NCI-H2081 treated with DMSO at 0.1 percent for 48 hours (cell line): Measurements from ENCODE around the gene DVL1.
A peak's percentile ranks its signal among the peaks of the same experiment; 100 is the strongest.
"Not testable (repeated sequence)": the region's sequence is repeated elsewhere in the genome, so short reads cannot be mapped to it uniquely, and the experiment has no call there.

ENCODE experiments used
- DNase-seq: peaks from one replicate; lab custom pipeline; 2025; lab: John Stamatoyannopoulos, UW

Gene DVL1

DNA sequence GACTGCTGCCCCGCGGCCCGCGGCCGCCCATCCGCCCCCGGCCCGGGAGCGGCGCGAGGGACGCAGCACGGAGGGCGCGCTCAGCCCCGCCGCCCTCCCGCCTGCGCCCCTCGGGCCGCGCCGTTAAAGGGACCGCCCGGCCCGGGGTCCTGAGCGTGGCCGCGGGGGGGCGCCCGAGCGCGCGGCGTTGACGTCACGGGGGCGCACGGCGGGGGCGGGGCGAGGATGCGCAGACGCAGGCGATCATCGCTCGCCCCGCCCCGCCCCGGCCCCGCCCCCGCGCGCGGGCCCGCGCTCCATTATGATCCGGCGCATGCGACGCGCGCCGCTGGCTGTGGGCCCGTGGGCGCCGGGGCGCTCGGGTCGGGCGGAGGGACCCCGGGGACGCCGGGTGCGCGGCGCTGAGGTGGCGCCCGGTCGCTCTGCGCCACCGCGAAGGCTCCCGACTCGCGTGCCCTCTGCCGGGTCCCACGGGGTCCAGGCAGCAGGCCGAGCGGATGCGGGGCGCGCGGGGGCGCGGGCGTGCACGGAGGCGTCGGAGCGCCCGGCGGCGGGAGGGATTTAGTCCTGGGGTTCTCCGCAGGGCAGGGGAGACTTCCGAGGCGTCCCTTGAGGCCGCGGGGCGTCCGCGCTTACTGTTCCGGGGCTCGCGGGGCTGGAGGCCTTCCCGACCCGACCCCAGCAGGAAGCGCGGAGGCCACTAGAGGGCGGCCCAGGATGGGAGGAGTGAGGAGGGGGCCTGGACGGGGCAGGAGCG, at the start of gene DVL1:
Gene DVL1, minus strand, starts transcription at position 163 of the 757 bp plus-strand sequence. CDS start 353 bp downstream, outside the sequence.
- no peak for DNase-seq

DNA sequence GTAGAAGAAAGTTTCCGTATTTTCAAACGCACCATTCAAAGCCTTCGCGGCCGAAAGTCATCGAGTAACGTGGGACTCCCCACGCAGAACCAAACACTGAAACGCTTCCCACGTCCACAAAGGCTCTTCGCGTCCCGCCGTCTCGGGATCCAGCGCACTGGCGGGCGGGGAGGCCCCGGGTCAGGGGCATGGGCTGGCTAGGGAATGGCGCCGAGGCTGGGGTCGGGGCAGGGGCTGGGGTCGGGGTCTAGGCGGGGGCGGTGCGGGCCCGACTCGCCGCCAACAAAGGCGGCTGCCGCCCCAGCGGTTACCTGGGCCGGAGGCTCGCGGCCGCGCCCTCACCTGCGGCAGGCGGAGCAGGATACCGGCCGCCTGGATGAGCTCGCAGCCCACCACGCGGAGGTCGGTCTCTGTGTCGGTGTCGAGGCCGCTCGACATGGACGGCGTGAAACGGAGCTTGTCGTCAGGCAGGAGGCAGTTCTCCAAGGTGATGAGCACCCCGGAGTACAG, 49.5 kb upstream of the DVL1 start:
- DNase-seq: no peak

DNA sequence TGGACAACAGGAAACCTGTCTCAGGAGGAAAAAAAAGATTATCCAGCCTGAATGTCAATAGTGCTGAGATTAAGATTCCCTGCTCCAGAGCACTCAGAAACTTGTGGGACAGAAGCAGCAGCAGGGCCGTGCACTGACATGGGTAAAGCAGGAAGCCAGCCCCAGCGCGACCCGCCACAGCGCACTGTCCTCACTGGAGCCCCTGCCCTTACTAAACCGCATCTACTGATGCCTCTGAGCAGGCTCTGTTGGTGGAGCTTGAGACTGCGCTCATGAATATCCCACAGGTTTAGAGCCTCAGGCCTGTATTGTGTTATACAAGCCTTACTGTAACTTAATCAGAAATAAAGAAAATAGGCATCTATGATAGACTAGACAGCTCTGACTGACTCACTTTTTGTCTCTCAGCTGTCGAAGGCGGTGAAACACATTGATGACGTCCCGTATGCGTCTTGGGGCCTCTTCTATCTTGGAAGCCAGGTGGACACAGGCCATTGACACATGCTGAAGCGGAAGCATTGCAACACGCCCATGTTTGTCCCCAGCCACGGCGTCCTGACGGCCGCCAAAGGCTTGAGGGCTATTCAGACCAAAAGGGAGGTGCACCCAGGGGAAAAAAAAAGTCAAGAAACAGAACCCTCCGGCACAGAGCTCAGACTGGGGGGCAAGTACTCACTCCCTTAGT, 48.8 kb upstream of the DVL1 start:
- DNase-seq: no peak

DNA sequence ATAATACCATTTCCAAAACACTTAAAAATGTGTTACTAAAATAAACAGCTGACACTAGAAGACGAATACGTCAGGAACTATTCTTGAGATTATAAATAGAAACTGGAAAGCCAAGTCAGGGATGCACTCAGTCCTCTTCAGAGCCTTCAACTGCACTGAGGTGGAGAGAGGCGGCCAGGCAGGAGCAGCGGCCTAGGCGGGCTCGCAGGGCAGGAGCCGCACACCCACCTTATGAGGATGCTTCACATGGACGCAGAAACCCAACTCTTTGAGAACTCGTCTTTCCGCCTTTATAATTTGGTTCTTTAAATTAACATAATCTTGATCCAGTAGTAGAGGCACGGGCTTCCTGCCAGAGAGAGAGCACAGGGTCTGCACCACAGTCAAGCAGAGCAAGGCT, 45.9 kb upstream of the DVL1 start:
- DNase-seq: no peak

DNA sequence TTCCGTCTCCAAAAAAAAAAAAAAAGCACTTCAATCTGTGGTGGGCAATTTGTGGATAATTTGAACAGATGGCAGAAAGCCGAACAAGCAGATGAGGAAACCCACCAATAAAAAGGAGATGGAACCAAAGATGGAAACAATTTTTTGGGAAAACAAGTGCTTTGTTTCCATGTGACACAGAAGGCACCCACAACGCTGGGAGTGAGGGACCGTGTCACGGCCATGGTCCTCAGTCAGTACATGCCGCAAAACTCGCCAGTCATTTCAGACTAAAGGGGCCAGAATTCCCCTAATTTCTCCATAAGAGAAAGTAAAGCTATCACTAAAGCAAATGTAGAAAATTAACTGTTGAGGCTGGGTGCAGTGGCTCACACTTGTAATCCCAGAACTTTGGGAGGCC, 44.9 kb upstream of the DVL1 start:
- no peak for DNase-seq

DNA sequence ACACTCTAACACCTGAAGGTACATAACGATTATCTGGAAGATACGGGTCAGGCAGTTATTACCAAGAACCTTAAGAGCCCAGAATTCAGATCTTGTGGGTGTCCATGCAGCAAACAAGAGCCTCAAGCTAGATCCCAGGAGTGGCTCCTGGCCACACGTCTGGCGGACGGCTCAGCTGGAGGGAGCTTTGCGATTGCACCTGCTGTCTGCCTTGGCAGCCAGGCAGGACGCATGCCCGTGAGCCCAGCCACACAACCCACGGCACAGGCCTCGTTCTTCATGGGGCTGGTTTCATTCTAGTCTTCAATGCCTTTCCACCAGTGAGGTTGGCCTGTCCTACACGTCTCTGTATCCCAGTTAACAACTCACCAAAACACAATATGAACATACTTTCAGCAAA, 44.2 kb upstream of the DVL1 start:
- DNase-seq: no peak

DNA sequence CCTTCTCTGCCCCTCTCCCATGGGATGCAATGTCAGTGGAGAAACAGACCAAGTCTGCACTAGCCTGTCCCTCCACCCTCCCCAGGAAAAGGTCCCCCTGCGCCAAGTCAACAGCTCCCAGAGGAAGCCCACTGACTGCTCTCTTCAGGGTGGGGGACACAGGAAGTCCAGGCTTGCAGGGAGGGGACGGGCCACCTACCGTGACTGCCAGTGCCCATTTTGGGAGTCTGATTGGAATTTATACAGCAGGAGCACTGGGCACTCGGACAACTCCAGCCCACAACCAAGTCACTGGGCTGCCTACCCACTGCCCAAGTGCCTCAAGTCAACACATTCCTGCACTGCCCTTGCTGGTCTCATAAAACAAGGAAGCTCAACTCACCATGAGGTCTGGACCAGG, 43.8 kb upstream of the DVL1 start:
- no peak for DNase-seq

DNA sequence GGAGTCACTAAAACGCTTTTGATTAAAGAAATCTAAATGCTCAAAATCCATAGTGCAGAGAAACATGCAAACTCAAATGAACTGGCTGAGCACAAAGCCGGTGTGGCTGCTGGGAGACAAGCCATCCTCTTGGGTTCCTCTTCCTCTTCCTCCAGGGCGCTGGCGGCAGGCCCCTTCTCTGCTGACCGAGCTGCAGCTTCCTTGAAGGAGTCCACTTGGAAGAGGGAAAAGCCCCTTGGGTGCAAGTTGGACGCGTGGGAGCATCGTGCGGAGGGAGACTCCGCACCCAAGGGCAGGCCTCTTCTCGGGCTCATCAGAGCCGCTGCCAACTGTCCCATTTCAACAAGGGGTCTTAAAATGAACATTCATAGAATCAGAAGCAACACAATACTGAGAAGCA, 42.0 kb upstream of the DVL1 start:
- no peak for DNase-seq

DNA sequence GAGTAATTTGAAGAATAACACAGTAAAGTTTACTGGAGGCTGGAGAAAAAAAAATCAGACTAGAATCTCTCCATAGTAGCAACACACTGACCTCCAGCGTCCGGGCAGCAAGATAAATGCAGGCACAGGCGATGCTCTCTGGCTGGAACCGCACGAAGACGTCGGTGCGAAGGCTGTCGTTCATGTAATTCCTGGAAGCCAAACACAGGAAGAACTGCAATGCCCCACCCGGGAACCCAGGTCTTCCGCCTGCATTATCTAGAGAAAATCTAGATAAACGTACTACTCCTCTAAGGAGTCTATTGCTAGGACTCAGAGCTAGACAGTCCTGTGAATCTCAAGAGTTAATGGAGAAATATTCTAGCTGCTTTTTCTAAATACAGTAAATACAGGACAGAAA, 41.5 kb upstream of the DVL1 start:
- DNase-seq: no peak

DNA sequence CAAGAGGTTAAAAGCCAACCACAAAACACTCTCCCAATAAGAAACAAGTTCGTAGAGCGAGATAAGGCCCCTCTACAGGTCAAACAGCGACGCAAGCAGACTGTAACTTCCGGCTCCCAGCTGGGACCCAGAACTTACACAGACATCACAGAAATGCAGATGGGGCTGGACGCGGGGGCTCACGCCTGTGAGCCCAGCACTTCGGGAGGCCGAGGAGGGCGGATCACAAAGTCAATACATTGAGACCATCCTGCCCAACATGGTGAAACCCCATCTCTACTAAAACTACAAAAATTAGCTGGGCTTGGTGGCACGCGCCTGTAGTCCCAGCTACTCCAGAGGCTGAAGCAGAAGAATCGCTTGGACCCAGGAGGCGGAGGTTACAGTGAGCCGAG, 38.9 kb upstream of the DVL1 start:
- DNase-seq: no peak

DNA sequence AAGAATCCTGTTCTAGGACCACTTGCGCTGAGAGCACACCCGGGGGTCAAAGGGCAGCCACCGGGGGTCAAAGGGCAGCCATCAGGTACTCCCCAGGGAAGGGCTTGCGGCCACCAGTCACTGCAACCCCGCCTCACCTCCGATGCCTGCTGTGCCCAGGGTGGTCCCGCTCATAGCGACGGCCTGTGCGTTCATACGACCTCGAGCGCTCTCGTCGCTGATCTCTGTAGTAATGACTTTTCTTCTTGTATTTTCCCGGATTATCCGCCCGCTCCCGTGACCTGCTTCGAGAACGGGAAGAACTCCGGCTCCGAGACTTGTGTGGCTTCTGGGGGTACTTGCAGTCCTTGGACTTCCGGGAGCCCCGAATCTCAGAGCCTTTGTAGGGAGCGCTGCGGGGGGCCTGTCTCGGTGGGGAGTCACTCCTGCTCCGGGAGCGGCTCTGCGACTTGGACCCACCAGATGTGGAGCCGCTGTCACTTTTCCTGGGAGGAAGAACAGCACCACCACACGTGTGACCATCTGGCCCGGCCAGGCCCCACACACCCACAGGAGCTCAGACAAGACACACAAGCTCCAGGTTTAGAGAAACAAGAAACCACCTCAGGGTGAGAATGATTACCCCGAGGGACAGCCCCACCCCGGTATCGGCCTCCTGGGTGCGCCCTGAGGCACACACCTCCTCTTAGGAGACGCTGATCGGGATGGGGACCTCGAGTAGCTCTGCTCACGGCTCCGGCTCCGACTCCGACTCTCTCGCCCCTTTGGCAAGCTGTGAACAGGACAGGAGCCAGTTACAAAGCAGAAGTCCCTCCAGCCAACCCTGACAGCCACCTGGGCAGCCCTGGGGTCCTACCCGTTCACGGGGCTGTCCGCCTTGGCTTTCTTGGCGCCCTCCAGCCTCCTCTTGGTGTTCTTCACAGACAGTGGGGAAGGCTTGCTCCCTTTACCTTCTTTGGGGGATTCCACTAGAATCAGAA, 38.2 kb upstream of the DVL1 start:
- no peak for DNase-seq

DNA sequence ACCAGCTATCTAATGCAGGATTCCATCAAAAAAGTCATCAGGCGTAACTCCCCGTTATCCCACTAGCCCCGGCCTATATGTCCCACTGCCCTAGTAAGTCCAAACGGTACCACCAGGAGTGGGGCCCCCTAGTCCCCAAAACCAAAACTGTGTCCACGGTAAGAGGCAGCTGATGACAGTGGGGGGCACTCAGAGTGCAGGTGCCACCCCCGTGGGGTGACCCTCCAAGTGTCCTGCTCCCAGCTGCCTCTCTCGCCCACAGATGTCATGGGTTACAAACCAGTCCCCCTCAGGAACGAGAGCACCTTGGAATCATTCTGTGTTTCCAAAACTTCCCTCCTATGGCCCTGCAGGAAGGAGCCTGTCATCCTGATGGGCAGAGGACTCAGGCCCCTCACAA, 36.7 kb upstream of the DVL1 start:
- DNase-seq: no peak

DNA sequence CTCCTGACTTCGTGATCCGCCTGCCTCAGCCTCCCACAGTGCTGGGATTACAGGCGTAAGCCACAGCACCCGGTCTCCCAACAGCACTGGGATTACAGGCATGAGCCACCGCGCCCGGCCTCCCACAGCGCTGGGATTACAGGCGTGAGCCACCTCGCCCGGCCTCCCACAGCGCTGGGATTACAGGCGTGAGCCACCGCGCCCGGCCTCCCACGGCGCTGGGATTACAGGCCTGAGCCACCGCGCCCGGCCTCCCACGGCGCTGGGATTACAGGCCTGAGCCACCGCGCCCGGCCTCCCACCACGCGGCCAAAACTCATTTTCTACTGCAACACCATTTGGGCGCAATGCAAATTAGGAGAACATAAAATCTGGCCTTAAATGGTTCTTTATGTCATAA, 36.1 kb upstream of the DVL1 start:
- not testable (repeated sequence) for DNase-seq

DNA sequence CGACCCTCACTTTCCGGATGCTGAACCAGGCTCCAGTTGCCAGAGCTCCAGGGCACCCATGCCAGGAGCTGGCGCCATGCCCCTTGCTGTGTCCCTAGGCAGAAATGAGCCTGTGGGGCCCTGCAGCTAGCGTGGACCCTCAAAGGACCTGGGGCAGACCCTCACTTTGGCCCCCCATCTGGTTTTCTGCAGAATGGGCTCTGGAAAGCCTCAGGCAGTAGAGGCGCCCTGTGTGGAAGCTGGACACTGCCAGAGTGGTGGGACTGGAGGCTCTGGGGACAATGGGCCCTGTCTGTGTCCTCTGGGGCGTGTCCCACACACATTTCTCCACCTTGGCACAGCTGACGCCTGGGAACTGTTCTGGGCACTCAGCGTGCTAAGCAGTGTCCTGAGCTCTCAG, 32.1 kb upstream of the DVL1 start:
- DNase-seq: no peak

DNA sequence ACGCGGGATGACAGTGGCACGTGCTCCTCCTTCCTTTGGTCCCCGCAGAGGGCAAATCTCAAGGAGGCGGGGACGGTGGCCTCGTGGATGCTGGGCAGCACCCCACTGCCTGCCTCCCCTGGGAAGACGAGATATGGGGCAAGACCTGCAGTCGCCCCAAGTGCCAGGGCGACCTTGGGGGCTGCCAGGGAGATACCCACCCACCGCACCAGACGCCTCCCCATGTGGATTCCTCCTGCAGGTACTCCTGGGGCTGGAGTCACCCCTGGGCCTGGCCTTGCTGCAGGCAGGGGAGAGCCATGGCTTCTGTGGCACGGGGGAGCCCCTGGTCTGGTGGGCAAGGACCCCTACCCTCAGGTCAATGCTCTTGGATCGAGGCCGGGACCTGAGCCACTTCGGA, 31.6 kb upstream of the DVL1 start:
- DNase-seq: no peak

DNA sequence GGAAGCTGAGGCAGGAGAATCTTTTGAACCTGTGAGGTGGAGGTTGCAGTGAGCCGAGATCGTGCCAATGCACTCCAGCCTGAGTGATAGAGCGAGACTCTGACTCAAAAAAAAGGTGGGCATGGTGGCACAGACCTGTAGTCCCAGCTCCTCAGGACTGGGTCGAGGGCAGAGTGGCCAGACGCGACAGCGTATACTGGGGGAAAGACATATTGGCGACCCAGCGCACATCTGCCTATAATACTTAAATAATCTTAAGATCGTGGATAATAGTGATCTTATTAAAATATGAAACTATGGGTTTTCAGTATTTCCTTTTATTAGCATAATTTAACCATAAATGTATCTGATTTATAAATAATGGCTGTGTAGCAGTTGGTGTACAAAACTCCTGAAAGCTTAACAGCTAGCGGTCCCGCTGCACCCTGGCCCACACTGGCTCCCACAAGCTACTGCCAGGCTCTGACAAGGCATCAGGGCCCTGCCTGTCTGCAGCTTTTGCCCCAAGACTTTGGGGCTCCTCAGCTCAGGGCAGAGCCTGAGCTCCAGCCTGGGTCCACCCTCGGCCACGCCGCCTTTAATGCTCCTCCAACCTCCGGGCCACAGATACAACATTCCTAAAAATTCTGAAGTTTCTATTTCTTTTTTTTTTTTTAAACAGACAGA, 28.5 kb upstream of the DVL1 start:
- no peak for DNase-seq

DNA sequence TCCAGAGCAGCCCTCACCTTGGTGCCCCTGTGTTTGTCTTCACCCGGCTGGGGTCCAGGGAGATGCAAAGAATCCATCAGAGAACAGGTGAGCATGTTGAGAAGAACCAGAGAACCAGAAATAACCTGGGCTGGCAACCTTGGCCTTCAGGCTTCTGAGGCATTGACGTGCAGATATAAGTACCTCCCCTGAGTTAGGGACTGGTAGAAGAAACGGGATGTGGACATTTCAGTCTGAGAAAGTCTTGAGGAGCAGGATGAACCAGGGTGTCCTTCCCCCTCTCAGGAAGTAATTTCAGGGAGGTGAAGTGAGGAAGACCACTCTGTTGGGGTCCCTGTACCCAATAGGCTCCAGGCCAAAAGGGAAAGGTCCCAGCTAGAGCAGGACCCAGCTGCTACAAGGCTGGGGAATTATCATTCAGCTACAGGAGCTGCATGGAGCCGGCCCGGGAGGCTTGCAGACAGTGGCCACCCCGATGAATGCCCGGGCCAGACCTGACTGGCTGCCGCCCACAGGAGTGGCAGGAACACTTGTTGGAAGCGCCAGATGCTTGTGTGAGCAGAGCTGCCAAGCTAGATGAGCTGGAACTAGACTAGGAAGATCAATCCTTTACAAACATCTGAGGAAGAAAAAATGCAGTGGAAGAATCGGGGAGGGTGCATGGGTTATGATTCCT, 27.5 kb upstream of the DVL1 start:
- no peak for DNase-seq

DNA sequence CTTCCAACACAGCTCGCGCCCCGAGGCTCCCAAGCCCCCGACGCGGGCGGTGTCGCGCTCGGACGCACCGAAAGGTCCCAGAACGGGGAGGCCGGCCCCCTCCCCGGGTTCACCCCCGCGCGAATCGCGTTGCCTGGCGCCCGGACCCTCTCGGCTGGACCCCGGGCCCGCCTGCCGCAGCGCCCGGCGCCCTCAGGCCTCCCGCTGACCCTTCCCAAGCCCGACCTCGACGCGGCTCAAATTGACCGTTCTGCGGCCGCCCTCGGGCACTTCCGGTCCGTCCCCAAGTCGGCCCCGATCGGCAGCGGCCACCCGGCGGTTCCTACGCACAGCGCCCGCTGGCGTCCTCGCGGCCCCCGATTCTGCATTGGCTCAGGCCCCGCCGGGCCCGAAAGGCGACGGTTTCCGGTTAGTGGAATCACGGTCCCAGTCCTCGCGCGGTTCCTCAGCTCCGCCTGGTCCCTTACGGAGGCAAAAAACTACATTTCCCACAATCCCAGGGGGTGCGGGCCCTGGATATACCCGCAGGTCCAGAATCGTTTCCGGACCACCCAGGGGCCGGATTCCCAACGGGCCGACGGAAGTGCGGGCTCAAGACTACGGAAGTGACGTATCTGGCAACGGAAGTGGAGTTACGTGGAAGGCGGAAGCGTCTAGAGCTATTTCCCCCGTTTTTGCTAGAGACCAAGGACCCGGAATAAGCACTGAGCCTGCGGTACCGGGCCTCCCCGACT, 25.9 kb upstream of the DVL1 start, which contains the start of gene AURKAIP1:
Gene AURKAIP1, minus strand, starts transcription at position 279 of the 734 bp plus-strand sequence. CDS start 451 bp downstream, outside the sequence.
- peak; percentile 94 for DNase-seq

DNA sequence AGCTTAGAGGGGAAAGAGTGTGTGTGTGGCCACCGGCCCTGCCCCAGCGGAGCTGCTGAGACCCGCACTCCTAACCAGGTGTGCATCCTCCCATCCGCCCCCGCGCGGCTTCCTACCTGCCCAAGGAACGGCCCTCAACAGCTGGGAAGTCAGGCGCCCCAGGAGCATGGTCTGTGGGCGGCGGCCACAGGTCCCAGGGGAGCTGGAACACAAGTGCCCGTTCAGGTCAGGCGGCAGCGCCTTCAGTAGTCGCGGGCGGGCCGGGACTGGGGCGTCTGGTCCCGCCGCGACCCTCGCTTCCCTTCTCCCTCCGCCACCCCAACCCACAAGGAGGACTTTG, 25.3 kb upstream of the DVL1 start:
- no peak for DNase-seq

DNA sequence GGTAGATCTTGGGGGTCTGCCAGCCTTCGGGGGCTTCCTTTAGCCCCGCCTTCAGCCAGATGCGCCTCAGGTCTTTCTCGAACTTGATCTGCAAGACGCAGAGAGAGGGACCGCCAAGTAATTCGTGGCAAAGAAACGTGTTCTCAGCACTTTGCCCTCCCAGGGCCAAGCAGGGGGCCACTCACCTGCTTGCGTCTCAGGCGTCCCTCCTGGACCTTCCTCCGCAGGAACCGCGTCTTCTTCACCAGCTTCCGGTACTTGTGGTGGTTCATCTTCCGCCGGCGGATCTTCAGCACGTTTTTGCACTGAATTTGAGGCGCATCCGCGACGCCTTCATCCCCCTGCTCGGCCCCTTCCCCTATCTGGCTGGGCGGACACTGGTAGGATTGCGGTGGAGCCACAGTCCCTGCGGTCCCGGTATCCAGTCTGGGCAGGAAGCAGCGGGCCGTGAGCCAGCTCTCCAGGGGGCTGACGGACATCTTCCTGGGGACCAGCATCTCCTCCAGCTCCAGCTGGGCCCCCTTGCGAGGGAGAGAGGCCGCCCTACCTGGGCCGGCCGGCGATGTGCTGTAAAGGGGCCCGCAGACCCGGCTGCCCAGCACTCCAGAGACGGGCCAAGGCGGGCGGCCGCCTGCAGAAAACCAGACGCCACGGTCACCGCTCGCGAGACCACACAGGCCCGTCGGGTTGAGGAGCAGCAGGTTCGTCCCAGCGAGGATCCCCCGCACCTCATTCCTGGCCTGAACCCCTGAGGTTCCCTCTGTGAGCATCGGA, 24.8 kb upstream of the DVL1 start:
- no peak for DNase-seq
